Mesothelial cell of epicardium (in vitro differentiated cells): ENCODE measurements around the gene BLMH. TPM values are rescaled to one million over a fixed set of nuclear protein-coding genes. Genes with fewer than 3 reads are reported as not detected.
"Not testable (repeated sequence)": the region's sequence is repeated elsewhere in the genome, so short reads cannot be mapped to it uniquely, and the experiment has no call there.

Experiments
- DNase-seq, 2 experiments: peaks; one replicate each; pipeline ENCODE4 v3.0.0; 2021; ENCODE audit warnings: low spot score in 2 of 2; ENCODE audit not compliant: unreplicated experiment in 2 of 2
- H3K27ac Mint-ChIP-seq: 2 replicates; pipeline ENCODE4 v1.8.0; 2021; ENCODE audit warnings: mixed read lengths
- H3K27me3 Mint-ChIP-seq: 2 replicates; pipeline ENCODE4 v1.8.0; 2021; ENCODE audit warnings: low read depth, mixed read lengths
- H3K36me3 Mint-ChIP-seq: 2 replicates; pipeline ENCODE4 v1.8.0; 2021; ENCODE audit warnings: mixed read lengths
- H3K4me1 Mint-ChIP-seq: 2 replicates; pipeline ENCODE4 v1.8.0; 2021; ENCODE audit warnings: mixed read lengths
- H3K4me3 Mint-ChIP-seq: 2 replicates; pipeline ENCODE4 v1.8.0; 2021; ENCODE audit warnings: mild to moderate bottlenecking, moderate library complexity, mixed read lengths
- H3K9me3 Mint-ChIP-seq: 2 replicates; pipeline ENCODE4 v1.8.0; 2021; ENCODE audit warnings: mixed read lengths
- CTCF ChIP-seq: fragments of 200-600 bp; sonication (generic); IDR thresholded peaks from one replicate; pipeline ENCODE4 v1.5.0; 2021; ENCODE audit warnings: antibody characterized with exemption; ENCODE audit not compliant: unreplicated experiment
- total RNA-seq: library from RNA; stranded (reverse); gene quantifications from 3 replicates; pipeline ENCODE4 v1.2.1, GENCODE V29; 2021

Gene BLMH
- total RNA-seq, 1 donor from 2014 or later, result 46.4 TPM

GRCh38 chr17:30210366-30210765 is 81.4 kb downstream of the BLMH start:
- TF ChIP-seq CTCF, result no peak
- no peak for DNase-seq

GRCh38 chr17:30209930-30210329 is 81.8 kb downstream of the BLMH start:
- H3K4me1 Mint-ChIP-seq, result no peaks in the 10 kb centered on the region
- DNase-seq, result no peak
- no peaks in the 10 kb centered on the region for H3K36me3 Mint-ChIP-seq
- H3K27ac Mint-ChIP-seq, result no peak overlapping the region
- TF ChIP-seq CTCF, result no peak
- peaks cover 5% of the 10 kb centered on the region for H3K27me3 Mint-ChIP-seq
- no peaks in the 10 kb centered on the region for H3K9me3 Mint-ChIP-seq
- no peak overlapping the region for H3K4me3 Mint-ChIP-seq

More at GRCh38 chr17:30210366-30210765, 81.4 kb downstream of the BLMH start:
- Mint-ChIP-seq H3K36me3 (no peaks in the 10 kb centered on the region), H3K27me3 (peaks cover 5% of the 10 kb centered on the region), H3K4me1 (no peaks in the 10 kb centered on the region), H3K4me3 (no peak overlapping the region), H3K9me3 (no peaks in the 10 kb centered on the region), H3K27ac (no peak overlapping the region)

- Mint-ChIP-seq H3K27ac (no peak overlapping the region), H3K36me3 (no peaks in the 10 kb centered on the region), H3K9me3 (no peaks in the 10 kb centered on the region), H3K4me1 (peaks cover 7% of the 10 kb centered on the region), H3K27me3 (peaks cover 5% of the 10 kb centered on the region), H3K4me3 (no peak overlapping the region)
- no peak for DNase-seq
- TF ChIP-seq CTCF, result no peak
These were observed 83.5 kb downstream of the BLMH start for GRCh38 chr17:30208214-30208613.

- peaks cover 5% of the 10 kb centered on the region for H3K27me3 Mint-ChIP-seq
- no peak overlapping the region for H3K27ac Mint-ChIP-seq
- no peaks in the 10 kb centered on the region for H3K36me3 Mint-ChIP-seq
- DNase-seq, result peak in 1 of 2 experiments; percentile 31
- no peaks in the 10 kb centered on the region for H3K9me3 Mint-ChIP-seq
- H3K4me3 Mint-ChIP-seq, result no peak overlapping the region
- no peak for TF ChIP-seq CTCF
- H3K4me1 Mint-ChIP-seq, result peaks cover 7% of the 10 kb centered on the region
These were observed 84.1 kb downstream of the BLMH start for GRCh38 chr17:30207655-30208054.

- H3K27me3 Mint-ChIP-seq, result peaks cover 5% of the 10 kb centered on the region
- no peaks in the 10 kb centered on the region for H3K36me3 Mint-ChIP-seq
- no peak overlapping the region for H3K4me3 Mint-ChIP-seq
- no peak for TF ChIP-seq CTCF
- H3K4me1 Mint-ChIP-seq, result peaks cover 7% of the 10 kb centered on the region
- no peak for DNase-seq
- H3K9me3 Mint-ChIP-seq, result no peaks in the 10 kb centered on the region
- H3K27ac Mint-ChIP-seq, result no peak overlapping the region
These were observed 88.2 kb downstream of the BLMH start for GRCh38 chr17:30203471-30203981.

GRCh38 chr17:30200656-30201055 is 91.1 kb downstream of the BLMH start:
- not testable (repeated sequence) for H3K4me1 Mint-ChIP-seq, H3K9me3 Mint-ChIP-seq, H3K27me3 Mint-ChIP-seq, H3K4me3 Mint-ChIP-seq, H3K36me3 Mint-ChIP-seq, DNase-seq, H3K27ac Mint-ChIP-seq
